Hepatocyte (in vitro differentiated cells): Measurements from ENCODE around the gene CHCHD6.

Source experiments
- EZH2 ChIP-seq: fragments of 200-600 bp; sonication (generic); IDR thresholded peaks from 2 replicates; pipeline ENCODE4 v1.6.1; 2016; ENCODE audit warnings: antibody characterized with exemption, mild to moderate bottlenecking, borderline replicate concordance
- EZH2phosphoT487 ChIP-seq: fragments of 200-600 bp; sonication (generic); IDR thresholded peaks from one replicate; pipeline ENCODE4 v1.6.1; 2018; ENCODE audit warnings: antibody characterized with exemption, mild to moderate bottlenecking, low read depth, moderate library complexity; ENCODE audit not compliant: unreplicated experiment, severe bottlenecking
- TF ChIP-seq, protein P1 (sequence below): fragments of 200-600 bp; sonication (generic); IDR thresholded peaks from 2 replicates; pipeline ENCODE4 v1.5.1; 2016; ENCODE audit warnings: antibody characterized with exemption, mild to moderate bottlenecking; ENCODE audit not compliant: poor library complexity

DNA sequence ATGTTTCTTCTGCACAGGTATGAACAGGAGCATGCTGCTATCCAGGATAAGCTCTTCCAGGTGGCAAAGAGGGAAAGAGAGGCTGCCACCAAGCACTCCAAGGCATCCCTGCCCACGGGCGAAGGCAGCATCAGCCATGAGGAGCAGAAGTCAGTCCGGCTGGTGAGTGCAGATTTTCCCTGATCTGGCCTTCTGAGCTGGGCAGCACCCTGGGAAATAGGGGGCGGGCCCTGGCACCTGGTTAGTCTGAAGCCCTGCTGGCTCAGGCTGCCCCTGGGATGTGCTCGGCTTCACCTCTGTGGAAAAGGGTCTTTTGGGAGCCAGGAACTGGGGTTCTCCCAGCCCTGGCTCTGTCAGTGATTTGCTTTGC lies 29.0 kb downstream of the CHCHD6 start:
- TF ChIP-seq, protein P1, sequence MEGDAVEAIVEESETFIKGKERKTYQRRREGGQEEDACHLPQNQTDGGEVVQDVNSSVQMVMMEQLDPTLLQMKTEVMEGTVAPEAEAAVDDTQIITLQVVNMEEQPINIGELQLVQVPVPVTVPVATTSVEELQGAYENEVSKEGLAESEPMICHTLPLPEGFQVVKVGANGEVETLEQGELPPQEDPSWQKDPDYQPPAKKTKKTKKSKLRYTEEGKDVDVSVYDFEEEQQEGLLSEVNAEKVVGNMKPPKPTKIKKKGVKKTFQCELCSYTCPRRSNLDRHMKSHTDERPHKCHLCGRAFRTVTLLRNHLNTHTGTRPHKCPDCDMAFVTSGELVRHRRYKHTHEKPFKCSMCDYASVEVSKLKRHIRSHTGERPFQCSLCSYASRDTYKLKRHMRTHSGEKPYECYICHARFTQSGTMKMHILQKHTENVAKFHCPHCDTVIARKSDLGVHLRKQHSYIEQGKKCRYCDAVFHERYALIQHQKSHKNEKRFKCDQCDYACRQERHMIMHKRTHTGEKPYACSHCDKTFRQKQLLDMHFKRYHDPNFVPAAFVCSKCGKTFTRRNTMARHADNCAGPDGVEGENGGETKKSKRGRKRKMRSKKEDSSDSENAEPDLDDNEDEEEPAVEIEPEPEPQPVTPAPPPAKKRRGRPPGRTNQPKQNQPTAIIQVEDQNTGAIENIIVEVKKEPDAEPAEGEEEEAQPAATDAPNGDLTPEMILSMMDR, result no peak
- TF ChIP-seq EZH2phosphoT487 (no peak), EZH2 (no peak)
